Measurements from ENCODE around the gene WIPF1. TPM values are rescaled to one million over a fixed set of nuclear protein-coding genes. Genes with fewer than 3 reads are reported as not detected.

Gene WIPF1
- total RNA-seq, 1 experiment from 2014 or later, result 0.59 TPM

GRCh38 chr2:174643356-174643755 lies 45.8 kb upstream of the WIPF1 start (continued):
- no peak for TF ChIP-seq MAX (IDR thresholded peaks at IDR 0.05)

- no peak for DNase-seq (ENCODE audit: low read depth, low spot score)
- no peak for TF ChIP-seq SP1 (IDR thresholded peaks at IDR 0.05; ENCODE audit: low read depth)
- TF ChIP-seq POLR2AphosphoS5 (IDR thresholded peaks at IDR 0.05; ENCODE audit: low read depth, low read length), result no peak
- TF ChIP-seq SIN3A (IDR thresholded peaks at IDR 0.05; ENCODE audit: low read depth), result no peak
- no peak for TF ChIP-seq CTCF (IDR thresholded peaks at IDR 0.05 in 2 of 3, conservative IDR thresholded peaks at IDR 0.05 in 1 of 3; ENCODE audit: borderline replicate concordance in 1 of 3, insufficient read depth in 1 of 3, low read depth in 2 of 3, low read length in 2 of 3)
- TF ChIP-seq CEBPB (IDR thresholded peaks at IDR 0.05; ENCODE audit: low read depth), result no peak
- TF ChIP-seq POLR2A (IDR thresholded peaks at IDR 0.05; ENCODE audit: borderline replicate concordance, extremely low read depth, insufficient read depth, insufficient read length), result no peak
- TF ChIP-seq FOSL1 (IDR thresholded peaks at IDR 0.05; ENCODE audit: low read depth), result no peak
- no peak for TF ChIP-seq EZH2phosphoT487 (IDR thresholded peaks at IDR 0.05; ENCODE audit: borderline replicate concordance)
- TF ChIP-seq YY1 (IDR thresholded peaks at IDR 0.05; ENCODE audit: extremely low read depth, insufficient replicate concordance, low read depth, low read length), result no peak
- no peak for TF ChIP-seq ZBTB33 (IDR thresholded peaks at IDR 0.05; ENCODE audit: extremely low read depth, insufficient replicate concordance, low read length)
- Histone ChIP-seq H3K27me3 (ENCODE audit: insufficient read depth, low read length) (no peaks in the 10 kb centered on the region), H4K20me1 (ENCODE audit: insufficient read depth) (no peaks in the 10 kb centered on the region), H2AFZ (ENCODE audit: low read depth, low read length, poor library complexity, severe bottlenecking) (no peak overlapping the region), H3K4me1 (ENCODE audit: control insufficient read depth in 1 of 2, insufficient read depth in 2 of 2, low read length in 2 of 2) (no peaks in the 10 kb centered on the region), H3K9ac (ENCODE audit: low read length) (no peak overlapping the region), H3K79me2 (ENCODE audit: insufficient read depth, low read length) (no peaks in the 10 kb centered on the region), H3K36me3 (ENCODE audit: control insufficient read depth in 1 of 2, insufficient read depth in 2 of 2, low read length in 2 of 2) (no peaks in the 10 kb centered on the region), H3K27ac (ENCODE audit: low read depth, low read length) (no peak overlapping the region), H3K9me2 (ENCODE audit: insufficient read depth) (no peaks in the 10 kb centered on the region), H3K9me3 (ENCODE audit: control insufficient read depth in 1 of 2, insufficient read depth in 1 of 2, low read depth in 1 of 2, low read length in 2 of 2) (no peaks in the 10 kb centered on the region), H3K4me2 (ENCODE audit: low read length) (no peak overlapping the region), H3K4me3 (replicated peaks in 1 of 2; ENCODE audit: low read depth in 1 of 2, low read length in 2 of 2) (no peak overlapping the region)
- ATAC-seq, result no peak
- intact Hi-C loops (cut with micrococcal nuclease), result no loop called here
- ChIA-PET RAD21 (ENCODE audit: low non-redundant PET in 1 of 2, low total read pairs in 2 of 2, uncharacterized antibody in 2 of 2, unreplicated experiment in 2 of 2) (no interaction called here), CTCF (no interaction called here), POLR2A (no interaction called here)
- BruUV-seq (replicated peaks), result no TSS peak
Measured at GRCh38 chr2:174641168-174641567, 43.6 kb upstream of the WIPF1 start.

All from HCT116 (cell line).